ENCODE measurements around the gene RBMS3.
A peak's percentile ranks its signal among the peaks of the same experiment; 100 is the strongest.
"Not testable (repeated sequence)": the region's sequence is repeated elsewhere in the genome, so short reads cannot be mapped to it uniquely, and the experiment has no call there.

RBMS3 gene

GRCh38 chr3:29280404-29281093 is at the start of gene RBMS3:
RBMS3 (plus strand) TSS chr3:29281071.
- DNase-seq (ENCODE audit: low spot score), result peak; percentile 62

- not testable (repeated sequence) for DNase-seq (ENCODE audit: low spot score)
These were observed 47.7 kb upstream of the RBMS3 start for GRCh38 chr3:29233126-29233525.

- DNase-seq (ENCODE audit: low spot score), result no peak
These were observed 44.6 kb upstream of the RBMS3 start for GRCh38 chr3:29236146-29236840.

- no peak for DNase-seq (ENCODE audit: low spot score)
These were observed 41.5 kb upstream of the RBMS3 start for GRCh38 chr3:29239376-29239775.

DNA sequence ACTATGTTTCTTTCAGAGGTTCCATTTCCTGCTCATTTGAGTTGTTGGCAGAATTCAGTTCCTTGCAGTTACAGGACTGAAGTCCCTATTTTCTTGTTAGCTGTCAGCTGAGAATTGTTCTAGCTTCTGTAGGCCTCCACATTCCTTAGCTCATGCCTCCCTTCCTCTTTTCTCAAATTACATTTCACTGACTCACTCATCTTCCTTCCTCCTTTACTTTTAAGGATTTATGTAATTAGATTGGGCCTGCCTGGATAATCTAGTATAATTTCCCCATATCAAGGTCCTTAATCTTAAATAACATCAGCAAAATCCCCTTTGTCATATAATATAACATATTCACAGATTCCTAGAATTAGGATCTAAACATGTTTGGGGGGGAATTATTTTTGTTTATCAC is 40.6 kb upstream of the RBMS3 start:
- peak; percentile 11 for DNase-seq (ENCODE audit: low spot score)

DNA sequence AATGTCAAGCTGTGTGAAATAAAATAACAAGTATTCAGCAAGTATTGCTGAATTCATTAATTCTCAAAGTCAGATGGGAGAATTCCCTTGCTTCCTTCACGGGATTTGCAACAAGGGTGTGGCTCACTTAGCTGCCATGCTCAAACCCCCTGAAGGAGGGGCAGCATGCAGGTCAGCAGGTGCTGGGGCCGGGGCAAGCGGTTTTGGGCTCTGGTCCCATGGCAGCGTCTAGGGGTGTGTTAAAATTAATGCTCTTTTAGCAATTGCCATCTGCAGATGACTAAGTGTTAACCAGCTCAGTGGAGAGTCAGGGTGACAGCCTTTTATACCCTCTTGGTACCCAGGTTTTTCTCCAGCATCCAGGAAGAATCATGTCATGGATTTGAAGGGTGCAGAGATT is 40.0 kb upstream of the RBMS3 start:
- no peak for DNase-seq (ENCODE audit: low spot score)

DNA sequence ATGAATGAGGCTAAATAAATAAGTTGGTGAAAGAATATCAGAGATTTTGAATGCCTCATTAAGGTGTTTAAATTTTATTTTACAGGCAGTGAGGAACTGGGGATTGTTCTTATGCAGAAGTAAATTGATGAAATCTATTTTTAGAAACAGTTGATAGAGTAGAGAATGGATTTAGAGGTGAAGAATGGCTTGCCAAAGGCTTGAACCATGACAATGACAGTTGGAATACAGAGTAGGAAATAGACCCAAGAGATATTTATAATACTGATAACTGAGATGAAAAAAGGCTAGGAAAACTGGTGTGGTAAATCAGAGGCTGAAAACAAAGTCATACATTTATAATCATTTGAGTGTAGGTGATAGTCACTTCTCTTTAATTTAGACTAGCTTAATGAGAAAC is 39.0 kb upstream of the RBMS3 start:
- DNase-seq (ENCODE audit: low spot score), result no peak

GRCh38 chr3:29242296-29242695 is 38.6 kb upstream of the RBMS3 start:
- DNase-seq (ENCODE audit: low spot score), result no peak

- DNase-seq (ENCODE audit: low spot score), result no peak
These were observed 35.4 kb upstream of the RBMS3 start for GRCh38 chr3:29245441-29245840.

GRCh38 chr3:29247088-29247745 is 33.7 kb upstream of the RBMS3 start:
- no peak for DNase-seq (ENCODE audit: low spot score)

- DNase-seq (ENCODE audit: low spot score), result no peak
These were observed 31.0 kb upstream of the RBMS3 start for GRCh38 chr3:29249829-29250345.

DNA sequence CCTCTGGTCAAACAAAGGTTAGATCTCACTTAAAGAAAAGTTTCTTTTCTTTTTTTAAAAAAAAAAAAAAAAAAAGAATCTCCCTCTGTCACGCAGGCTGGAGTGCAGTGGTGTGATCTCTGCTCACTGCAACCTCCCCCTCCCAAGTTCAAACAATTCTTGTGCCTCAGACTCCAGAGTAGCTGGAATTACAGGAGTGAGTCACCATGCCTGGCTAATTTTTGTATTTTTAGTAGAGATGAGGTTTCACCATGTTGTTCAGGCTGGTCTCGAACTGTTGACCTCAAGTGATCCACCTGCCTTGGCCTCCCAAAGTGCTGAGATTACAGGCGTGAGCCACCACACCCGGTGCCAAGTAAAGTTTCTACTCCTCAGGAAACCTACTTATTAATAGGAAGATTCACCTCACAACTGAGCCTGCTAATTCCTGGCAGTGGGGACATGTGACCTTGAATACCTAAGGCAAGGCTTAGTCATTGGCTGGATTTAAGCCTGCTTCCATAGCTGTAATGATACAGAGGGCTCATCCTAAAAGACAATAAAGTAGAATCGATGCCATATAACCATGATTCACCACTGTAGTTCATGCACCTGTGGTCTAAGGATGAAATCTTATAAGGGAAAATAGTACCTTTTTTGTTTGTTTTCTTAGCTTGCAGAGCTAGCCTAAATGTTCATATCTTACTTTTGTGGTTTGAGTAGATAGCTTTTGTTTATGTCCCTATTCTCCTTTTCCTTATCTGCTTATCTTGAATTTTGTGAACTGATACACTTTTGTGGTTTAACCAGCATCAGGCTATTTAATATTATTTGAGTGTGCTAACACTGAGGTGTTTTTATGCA is 24.8 kb upstream of the RBMS3 start:
- DNase-seq (ENCODE audit: low spot score), result no peak

DNA sequence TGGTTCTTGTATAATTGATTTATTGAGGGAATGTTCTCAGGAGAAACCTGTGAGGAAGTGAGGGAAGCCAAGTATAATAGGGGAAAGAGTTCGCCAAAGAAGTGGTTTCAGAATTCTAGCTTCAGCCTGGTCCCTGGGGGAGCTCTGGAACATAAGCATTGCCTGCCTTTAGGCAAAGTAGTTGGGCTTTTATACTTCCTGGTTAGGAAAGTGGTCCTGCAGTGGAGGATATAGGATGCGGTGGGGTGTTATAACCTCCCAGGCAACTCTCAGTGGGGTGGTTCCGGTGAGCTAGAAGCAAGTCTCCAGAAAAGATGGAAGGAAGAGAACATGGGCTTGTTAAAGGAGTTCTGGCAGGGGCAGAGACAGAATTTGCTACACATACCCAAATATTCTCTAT is 22.7 kb upstream of the RBMS3 start:
- DNase-seq (ENCODE audit: low spot score), result no peak

DNA sequence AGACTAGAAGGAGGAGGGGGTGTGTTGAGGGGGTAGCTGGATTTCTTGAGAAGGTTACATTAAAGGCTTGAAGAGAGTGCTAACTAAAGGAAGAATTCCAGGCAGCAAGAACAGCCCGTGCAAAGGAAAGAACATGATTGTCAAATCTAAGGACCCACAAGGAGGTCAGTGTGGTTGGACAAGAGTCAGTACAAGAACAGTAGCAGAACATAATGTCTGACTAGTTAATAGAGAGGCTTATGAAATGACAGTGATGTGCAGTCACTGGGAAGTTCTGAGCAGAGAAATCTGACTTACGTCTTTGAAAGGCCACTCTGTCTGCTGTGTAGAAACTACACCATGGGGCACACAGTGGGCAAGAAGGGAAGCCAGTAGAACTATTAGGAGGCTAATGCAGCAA is 19.8 kb upstream of the RBMS3 start:
- no peak for DNase-seq (ENCODE audit: low spot score)

- DNase-seq (ENCODE audit: low spot score), result no peak
These were observed 17.4 kb upstream of the RBMS3 start for GRCh38 chr3:29263476-29263875.

GRCh38 chr3:29265509-29266072 is 15.3 kb upstream of the RBMS3 start:
- no peak for DNase-seq (ENCODE audit: low spot score)

DNA sequence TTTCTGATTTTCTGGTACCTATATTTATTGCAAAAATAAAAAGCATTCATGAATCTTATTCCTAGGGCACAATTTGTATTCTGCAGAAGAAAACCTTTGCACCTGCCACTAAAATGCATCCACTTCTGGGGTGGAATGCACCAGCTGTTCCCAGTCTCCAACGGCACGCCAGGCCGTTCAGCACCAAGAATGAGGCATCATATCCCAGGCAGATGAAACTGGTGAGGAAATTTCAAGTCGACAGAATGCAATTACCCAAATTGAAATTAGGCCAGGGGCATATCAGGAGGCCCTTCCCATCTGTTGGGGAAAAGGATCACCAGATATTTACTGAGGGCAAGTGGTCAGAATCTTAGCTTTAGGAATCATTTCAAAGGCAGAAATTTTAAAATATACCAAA is 13.6 kb upstream of the RBMS3 start:
- no peak for DNase-seq (ENCODE audit: low spot score)

DNA sequence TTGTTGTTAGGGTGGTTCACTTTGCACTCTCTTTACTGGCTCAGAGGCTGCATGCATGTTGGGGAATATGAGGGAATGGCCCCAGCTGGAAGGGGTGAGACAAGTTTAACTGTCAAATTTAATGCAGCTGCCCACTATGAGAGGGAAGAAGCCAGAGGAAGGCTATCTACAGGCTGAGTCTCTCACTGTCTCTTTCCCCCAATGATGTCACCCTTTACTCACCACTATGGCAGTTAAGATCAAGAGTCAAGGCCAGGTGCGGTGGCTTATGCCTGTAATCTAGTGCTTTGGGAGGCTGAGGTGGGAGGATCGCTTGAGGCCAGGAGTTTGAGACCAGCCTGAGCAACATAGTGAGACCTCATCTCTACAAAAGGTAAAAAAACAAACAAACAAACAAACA is 12.2 kb upstream of the RBMS3 start:
- no peak for DNase-seq (ENCODE audit: low spot score)

DNA sequence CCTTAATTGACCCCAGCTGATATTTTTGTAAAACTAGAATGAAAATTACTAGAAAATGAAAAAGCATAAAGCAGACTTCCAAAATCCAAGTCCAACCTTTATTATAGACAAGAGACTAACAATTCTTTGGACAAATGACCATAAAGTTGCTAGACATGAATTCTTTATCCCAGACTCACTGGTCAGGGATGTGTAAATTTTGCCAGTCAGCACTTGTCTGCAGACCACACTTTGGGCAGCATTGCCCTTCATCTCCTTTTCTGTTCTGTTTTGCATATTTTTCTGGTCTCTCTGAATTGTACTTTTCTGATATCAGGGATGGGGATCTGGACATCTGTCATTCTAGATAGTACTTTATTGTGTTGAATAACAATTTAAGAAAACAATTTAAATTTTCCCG is 10.1 kb upstream of the RBMS3 start:
- DNase-seq (ENCODE audit: low spot score), result no peak

DNA sequence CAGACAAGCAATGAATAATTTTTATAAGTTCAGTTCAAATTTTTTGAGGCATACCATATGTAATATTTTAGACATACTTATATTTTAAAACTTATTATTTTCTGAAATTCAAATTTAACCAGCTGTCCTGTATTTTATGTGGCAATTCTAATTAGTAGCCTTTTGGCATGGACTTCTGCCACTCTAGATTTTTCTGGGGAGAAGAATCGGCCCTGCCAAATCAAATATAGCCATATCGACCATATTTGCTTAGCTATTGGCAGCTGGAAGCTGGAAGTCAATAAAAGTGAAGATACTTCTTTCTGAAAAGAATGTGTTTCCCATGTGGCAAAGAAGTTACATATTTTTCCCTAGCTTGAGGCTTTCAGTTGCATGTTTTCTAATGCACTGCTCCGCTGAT is 9.4 kb upstream of the RBMS3 start:
- no peak for DNase-seq (ENCODE audit: low spot score)

GRCh38 chr3:29274667-29275066 is 6.2 kb upstream of the RBMS3 start:
- DNase-seq (ENCODE audit: low spot score), result no peak

GRCh38 chr3:29275309-29275708 is 5.6 kb upstream of the RBMS3 start:
- no peak for DNase-seq (ENCODE audit: low spot score)
